GM18526 (cell line): Measurements from ENCODE around the gene DACT2.

Source experiments
- POLR2A ChIP-seq: IDR thresholded peaks from 3 replicates; pipeline ENCODE4 v1.6.1; 2011; ENCODE audit not compliant: insufficient read length; ENCODE audit errors: extremely low read depth

The DACT2 gene

DNA sequence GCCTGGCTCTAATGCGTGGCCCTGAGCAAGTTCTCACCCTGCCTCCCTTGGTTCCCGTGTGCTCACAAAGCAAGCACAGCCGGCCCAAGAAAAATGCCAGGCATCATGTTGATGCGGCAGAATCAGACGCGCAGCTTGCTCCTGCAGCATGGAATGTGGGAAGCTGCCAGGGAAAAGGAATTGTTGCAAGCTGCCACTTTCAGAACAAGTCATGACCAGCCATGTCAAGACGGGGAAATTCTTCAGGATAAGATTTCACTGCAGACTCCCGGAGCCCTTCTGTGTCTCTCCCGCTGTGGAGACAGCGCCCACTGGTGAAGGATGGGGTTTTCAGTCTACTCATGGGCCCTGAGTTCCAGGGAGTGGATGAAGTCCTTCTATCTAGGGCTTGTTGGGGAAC is 4.6 kb downstream of the DACT2 start:
- no peak for TF ChIP-seq POLR2A

DNA sequence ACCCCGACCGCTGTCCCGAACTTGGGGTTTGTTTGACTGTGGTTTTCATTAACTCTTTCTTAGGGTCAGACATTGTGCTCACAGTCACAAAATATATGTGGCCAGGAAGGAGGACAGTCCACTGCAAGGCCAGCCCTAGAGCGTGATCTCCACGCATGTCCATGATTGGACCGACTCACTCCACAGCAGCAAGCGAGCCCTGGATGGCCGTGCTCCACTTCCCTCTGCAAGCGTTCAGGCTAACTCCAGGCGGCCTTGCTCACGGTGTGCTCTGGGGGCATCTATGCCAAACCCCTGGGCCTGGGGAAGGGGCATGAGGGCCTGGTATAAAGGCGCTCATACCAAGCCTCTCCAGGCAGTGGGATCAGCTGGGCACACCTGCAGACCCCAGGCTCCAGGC is 5.6 kb downstream of the DACT2 start:
- TF ChIP-seq POLR2A: no peak

DNA sequence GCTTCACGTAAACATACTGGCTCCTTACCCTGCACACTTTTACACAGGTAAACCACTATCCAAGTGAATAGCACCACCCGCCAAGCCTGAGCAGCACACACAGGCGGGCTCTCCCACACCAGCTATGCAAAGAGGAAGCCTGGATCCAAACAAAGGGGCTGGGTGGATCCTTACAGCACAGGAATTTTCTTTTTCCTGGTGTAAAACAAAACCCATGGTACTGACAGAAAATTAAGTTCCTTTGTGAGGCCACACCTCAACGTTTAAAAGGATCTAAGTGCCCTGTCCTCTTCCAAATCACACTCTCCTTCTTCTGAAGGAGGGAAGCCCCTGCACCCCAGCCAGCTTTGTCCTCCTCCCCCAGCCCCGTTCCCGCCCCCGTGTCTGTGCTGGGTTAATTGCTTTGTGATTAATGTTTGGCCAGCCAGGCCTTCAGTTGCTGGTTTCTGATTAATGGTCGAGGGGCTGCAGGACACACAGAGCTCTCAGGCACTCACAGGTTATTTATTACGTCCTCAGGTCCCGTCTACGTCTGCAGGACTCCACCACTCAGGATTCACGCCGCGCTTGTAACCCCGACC is 6.1 kb downstream of the DACT2 start:
- TF ChIP-seq POLR2A: no peak

DNA sequence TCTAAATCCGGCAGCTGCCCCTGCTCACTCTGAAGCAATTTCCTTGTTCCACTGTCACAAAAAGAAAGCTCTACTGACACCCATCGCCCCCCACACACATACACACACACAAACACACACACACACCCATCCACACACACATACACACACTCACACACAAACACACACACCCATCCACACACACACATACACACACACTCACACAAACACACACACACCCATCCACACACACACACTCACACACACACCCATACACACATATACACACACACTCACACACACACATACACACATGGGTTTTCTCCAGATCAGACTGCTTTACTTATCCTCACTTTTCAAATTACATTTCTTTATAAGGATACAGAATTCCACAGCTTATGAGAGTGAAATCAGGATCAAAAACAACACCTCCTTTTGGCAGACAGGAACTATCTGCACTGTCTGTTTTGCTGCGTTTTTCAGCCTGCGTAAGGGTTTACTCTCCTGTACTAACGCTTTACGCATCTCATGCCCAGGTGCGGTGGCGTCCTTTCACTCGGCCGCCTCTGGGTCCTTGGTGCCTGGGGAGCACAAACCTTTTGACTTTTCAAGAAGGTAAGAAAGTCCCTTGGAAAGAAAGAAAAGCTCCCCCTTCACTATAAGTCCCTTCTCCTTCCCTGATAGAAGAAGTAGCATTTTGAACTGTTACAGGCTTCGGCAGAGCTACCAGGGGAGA is 8.0 kb downstream of the DACT2 start:
- no peak for TF ChIP-seq POLR2A

DNA sequence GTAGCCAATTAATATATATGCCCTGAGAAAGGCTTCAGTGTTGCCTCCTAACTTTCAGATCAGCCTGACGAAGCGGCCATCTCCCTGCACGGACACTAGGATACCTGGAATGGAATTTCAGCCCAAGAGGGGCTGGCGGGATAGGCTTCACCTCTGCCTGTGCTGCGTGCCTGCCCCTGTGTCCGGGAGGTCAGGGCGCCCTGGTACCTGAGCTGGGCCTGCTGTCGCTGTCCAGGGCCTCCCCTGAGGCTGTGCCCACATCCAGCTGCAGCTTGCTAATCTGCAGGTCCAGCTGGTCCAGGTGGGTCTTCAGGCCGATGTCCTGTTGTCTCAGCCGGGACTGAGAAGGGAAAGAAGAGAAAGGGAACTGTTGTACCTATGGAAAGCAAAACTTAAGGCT is 8.6 kb downstream of the DACT2 start:
- no peak for TF ChIP-seq POLR2A

DNA sequence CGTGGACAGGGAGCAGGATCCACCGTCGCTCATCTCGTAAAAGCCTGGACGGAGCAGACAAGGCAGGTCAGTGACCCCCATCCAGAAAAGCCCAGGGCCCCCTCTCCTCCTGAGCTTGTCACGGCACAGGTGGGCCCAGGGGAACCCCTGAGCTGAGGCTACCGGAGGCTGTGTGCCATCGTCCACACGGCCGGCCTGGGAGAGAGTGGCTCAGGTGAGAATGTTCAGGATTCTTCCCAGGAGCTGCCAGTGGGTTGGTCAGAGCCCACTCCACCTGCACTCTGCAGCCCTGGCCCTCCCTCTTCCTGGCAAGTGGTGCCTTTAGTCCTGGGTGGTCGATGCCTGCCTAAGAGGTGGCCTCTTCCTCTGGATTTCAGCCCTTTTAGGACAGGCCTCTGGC is 9.2 kb downstream of the DACT2 start:
- no peak for TF ChIP-seq POLR2A

DNA sequence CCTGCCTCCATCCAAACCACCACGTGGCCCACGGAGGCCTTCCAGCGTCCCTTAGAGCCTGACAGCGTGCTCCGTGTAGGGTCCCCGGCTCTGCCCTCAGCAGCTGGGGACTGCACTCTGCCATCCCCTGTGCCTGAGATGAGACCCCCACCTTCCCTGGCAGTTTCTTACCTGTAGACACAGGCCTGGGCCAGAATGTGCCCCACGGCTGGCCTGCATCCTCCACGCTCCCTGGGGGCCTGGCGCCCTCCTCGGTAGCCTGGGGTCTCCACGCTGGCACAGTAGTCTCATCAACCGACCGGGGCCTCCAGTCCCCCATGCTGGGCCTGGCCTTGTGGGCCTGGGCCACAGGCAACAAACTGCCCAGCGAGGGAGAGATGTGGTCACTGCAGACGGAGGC is 9.6 kb downstream of the DACT2 start:
- no peak for TF ChIP-seq POLR2A

DNA sequence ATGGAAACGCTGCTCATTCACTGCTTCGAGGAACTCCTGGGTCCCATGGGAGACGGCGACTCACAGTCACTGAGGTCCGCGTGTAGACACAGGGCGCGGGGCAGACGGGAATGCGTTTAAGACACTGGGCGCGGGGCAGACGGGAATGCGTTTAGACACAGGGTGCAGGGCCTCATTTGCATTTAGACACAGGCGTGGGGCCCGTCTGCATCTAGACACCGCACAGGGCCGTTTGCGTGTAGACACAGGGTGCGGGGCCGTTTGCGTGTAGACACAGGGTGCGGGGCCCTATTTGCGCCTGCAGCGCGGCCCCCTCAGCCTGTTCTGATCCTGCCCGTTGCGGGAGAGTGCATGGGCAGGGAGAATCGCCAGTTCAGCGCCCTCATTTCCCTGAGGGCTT is 10.4 kb downstream of the DACT2 start:
- no peak for TF ChIP-seq POLR2A

DNA sequence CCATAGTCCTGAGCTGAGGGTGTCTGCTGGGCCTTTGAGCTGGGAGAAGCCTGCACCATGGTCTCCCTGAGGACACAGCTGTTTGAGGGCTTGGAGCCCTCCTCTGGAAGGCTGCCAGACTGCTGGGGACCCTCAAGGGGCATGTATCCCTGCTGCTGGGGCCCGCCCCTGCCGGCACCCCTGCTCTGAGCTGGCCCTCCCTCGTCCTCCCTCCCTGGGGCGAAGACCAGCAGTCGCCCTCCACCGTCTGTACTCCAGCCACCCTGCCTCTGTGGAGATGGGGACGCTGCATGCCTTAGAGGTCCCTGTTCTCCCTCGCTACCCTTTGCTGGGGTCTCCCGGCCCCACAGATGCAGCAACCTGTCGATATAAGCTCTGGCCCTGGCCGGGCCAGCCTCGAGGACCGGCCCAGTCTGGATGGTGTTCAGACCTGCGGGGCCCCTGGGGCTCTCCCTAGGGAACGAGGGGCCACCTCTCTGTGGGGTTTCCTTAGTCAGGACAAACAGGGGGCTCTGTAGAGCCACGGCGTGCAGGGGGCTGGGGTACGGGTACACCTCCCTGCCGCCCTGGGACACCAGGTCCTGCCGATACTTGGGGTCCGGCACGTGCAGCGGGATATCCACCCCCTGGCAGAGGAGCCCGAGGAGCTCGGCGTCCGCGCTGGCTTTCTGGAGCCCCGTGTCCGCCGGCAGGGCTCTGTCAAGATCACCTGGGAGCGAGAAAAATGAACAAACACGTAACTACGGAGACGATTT is 11.0 kb downstream of the DACT2 start:
- no peak for TF ChIP-seq POLR2A

DNA sequence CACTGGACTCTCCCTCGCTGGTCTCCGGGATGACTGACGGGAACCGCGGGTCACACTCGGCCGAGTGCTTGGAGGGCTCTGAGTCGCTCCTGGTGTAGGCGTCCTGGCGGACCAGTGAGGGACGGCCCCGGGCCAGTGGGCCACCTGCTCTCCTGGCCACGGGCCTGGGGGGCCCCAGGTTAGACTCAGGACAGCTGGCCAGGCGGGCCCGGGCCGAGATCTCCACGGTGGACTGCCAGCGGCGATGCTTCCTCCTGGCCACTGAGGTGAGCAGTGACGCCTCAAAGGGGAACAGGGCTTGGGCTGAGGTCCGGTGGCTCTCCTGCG is 11.9 kb downstream of the DACT2 start:
- TF ChIP-seq POLR2A: no peak

DNA sequence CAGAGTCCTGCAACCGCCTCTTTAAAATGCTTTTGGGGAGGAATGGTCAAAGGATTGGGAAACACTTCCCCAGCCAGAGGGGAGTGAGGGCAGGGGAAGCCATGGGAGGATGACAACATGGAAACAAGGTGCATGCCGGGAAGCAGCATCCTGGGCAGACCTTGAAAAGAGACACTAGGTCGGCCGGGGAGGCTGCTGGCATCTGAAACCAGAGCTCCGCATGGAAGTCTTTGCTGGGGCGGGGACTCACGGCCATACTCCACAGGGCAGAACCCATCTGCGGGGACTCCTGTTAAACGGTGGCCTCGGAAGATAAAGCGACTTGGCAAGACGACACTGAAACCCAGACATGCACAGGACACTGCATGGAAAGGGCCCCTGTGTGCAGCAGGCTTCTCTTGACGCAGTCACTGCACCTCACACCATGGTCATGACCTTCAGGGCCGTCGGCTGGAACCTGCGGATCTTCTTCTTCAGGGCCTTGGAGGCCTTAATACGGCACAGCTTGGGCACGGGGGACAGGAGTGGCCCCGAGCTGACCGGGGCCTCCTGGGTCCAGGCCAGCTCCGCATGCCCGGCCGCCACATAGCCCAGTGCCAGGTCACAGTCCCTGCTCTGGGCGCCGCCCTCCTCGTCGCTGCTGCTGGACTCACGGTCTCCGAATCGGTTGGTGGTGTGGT is 12.4 kb downstream of the DACT2 start:
- no peak for TF ChIP-seq POLR2A

DNA sequence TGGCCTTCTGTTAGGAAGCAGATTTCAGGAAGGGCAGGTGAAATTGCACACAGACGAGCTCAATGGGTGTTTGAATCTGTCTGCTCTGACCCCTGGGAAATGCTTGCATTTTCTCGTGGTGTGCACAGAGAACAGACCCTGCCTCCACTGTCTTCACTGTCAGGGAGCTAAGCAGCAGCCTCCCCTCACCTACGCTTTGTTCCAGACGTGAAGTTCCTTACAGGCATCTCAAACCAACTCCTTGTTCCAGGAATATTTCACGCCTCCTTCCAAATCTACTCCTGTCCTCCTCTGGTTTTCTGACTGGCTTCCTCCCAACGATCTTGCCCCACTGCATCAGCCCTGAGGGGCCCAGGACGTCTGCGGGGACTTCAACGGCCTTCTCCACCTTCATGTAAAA is 13.7 kb downstream of the DACT2 start:
- TF ChIP-seq POLR2A: no peak

DNA sequence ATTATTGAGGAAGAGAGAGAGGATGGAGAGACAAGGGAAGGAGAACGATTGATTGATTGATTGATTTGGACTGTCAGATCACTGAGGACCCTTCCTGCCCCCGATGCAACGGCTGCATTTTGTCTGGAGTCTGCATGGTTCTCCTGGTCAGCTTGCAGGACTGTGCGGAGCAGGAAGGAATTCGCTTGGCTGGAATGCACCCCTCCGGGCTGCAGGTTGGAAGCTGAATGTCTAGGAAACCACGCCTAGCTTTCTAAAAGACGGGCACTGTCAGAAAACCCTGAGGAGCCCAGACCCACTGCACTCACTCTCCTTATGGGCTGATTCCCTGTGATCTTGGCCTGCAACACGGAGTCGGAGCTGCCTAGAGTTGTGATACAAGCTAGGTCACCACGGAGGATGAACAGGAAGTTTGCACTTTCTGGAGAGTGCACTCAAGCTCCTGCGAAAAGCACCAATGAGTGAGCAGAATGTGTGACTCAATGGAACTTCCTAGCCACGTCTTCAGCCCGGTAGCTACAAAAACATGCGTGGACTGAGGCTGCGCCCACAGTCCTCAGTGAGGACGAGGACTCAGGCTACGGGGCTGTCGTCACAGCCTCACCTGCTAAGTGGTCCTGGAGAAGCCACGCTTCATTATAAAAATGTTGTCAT is 14.4 kb downstream of the DACT2 start:
- TF ChIP-seq POLR2A: no peak

DNA sequence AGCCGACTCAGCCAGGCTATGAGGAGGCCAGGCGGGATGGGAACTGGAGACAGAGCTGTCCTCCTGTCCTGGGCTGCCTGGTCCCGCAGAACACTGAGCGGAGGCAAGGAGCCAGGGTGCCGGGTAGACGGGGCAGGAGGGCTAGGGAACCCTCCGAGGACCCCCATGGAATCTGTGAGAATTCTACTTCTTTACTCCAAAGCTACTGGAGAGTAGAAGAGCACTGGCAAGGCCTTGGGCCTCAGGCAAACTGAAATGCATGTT is 14.9 kb downstream of the DACT2 start:
- no peak for TF ChIP-seq POLR2A

DNA sequence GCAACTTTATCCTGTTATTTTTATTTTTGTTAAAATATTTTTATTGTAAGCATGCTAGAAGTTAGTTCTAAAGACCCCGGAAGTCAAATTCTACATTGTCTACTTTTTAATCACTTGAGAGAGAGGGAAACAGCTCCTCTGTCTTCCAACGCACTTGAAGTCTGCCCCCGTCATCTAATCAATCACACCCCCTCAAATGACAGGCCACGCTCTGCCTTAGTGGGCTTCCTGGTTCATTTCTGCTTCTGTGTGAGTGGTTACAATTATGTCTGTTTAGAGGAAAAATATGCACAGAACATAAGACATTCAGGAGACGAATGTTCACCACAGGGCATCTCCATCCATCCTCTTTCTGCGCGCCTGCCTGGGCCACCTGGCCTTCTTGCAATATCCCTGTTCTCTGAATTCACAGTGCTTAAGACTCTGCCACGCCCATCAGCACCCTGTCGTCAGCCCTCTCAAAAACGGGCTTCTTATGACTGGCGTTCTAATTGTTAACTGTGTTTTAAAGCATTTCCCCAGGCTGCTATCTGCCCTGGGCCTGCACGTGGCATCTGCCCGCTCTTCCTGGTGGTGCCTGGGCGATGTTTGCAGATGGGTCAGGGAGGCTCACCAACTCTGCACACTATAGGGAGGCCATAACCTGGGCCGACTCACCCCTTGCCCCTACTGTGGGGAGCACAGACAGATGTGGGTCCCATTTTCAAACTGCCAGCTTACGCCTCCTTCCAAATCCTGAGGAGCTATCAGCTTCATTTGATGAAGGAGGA is 15.4 kb downstream of the DACT2 start:
- no peak for TF ChIP-seq POLR2A

DNA sequence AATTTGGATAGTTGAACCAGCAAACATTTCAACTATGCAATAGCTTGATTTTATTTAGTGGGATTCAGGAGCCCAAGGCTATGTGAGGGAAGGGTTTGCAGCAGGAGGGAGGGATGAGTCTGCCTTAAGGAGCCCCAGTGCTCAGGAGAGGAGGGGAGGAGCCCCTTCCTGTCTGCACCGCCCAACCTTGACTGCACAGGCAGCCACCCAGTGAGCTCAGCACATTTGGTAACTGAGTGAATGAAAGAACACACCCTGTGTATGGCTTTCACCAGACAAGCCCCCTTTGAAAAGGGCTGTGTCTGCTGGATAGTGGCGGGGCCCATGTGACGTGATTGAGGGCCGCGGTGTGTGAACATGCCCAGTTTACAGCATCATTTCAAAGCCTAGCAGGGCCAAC is 17.0 kb downstream of the DACT2 start:
- TF ChIP-seq POLR2A: no peak
